GM19328 (cell line): ENCODE results near the gene SERPINB4.

Source experiments
- ATAC-seq: cut with Tn5 transposase; IDR thresholded peaks from one replicate; pipeline ENCODE4 v1.9.1; 2021; ENCODE audit warnings: mild to moderate bottlenecking, moderate library complexity; ENCODE audit not compliant: unreplicated experiment

SERPINB4 gene

GRCh38 chr18:63637703-63638102, 6.4 kb downstream of the SERPINB4 start:
- no peak for ATAC-seq

GRCh38 chr18:63627819-63628218, 16.2 kb downstream of the SERPINB4 start:
- no peak for ATAC-seq

DNA sequence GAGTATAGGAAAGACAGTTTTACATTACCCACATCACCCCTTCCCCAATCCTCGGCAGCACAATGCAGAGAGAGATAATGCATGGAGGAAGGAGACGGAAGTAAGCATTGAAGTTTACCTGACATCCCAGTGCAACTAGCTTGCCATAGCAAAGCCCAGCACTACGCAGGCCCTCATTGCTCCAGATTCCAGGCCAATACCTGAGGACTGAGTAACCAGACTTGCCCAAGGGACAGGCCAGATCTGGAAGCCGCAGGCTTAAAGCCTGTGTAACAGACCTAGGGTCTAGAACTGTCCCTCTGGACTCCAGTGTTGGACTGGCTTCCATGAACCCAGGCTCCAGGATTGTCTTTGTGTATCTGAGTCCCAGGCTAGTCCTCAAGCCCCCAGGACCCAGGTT, 17.6 kb downstream of the SERPINB4 start:
- ATAC-seq: no peak

GRCh38 chr18:63624863-63625262, 19.2 kb downstream of the SERPINB4 start:
- ATAC-seq: no peak

- no peak for ATAC-seq
Observed at GRCh38 chr18:63619661-63620060, 24.4 kb downstream of the SERPINB4 start.

DNA sequence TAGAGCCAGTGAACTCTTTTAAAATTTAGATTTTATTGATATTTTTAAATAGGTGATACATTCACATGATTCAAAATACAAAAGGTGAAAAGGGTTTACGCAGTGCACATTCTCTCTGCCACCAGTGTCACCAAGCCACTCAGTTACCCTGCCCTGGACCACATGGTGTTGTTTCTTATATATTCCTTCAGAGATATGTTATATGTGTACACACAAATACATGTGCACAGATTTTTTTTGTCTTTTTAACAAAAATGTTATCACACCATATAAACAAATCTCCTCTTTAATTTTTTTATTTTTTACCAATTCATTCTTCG, 26.2 kb downstream of the SERPINB4 start:
- no peak for ATAC-seq

- ATAC-seq: peak; percentile 76
Observed at GRCh38 chr18:63617049-63617914, 26.8 kb downstream of the SERPINB4 start.

GRCh38 chr18:63613420-63613819, 30.6 kb downstream of the SERPINB4 start:
- ATAC-seq: no peak

DNA sequence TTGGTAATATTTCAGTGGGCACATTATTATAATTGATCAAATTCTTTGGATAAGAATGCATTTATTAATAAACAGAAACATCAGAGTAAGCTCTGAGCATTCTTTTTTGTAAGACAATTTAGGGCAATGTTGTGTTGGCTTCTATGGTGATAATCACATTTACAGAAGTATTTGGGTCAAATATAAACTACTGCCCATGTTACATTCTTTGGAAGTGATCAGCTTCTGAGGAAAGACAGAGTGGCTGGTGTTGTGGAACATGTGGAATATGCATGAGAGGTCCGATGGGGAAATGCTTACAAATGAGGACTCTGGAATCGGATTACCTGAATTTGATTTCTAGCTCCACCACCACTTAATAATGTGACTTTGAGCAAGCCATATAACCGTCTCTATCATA, 37.5 kb downstream of the SERPINB4 start:
- ATAC-seq: no peak

DNA sequence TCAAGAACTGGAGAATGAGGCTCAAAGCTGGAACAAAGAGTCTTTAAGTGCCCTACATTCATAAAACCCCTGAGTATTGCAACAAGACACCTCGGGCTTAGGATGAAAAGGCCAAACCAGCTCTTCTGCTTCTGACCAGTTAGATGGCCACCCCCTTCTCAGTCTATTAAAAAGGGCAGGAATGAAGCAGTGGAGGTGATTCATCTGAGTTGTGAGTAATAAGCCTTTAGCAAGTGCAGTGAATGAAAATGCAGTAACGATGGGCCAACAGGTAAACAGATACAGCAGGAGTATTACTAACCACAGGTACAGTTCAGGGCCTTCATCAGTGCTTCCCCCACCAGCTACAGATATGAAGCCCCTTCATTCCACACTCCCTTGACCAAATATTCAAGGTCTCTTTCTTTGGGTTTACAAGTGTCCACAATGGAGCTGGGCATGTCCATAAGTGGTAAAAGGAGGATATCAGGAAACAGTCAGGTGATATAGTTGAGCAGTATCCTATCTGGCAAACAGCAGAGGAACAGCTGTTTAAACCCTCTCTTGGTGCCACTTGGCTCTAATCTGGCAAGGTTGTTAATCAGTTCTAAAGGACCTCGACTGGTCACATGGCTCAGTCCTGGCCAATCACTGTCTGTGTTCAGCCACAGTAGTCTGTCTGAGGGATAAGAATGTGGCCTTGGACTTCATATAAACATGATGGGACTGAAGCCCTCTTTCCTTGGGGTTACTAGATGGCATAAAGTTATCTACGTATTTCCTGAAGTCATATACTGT, 39.1 kb downstream of the SERPINB4 start:
- no peak for ATAC-seq

GRCh38 chr18:63603772-63604171, 40.3 kb downstream of the SERPINB4 start:
- ATAC-seq: peak; percentile 82

- no peak for ATAC-seq
Observed at GRCh38 chr18:63603355-63603754, 40.7 kb downstream of the SERPINB4 start.

DNA sequence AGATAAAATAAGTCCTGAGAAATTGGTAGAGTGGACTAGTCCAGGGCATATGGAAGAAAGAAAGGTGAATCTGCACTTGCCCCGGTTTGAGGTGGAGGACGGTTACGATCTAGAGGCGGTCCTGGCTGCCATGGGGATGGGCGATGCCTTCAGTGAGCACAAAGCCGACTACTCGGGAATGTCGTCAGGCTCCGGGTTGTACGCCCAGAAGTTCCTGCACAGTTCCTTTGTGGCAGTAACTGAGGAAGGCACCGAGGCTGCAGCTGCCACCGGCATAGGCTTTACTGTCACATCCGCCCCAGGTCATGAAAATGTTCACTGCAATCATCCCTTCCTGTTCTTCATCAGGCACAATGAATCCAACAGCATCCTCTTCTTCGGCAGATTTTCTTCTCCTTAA, 47.1 kb downstream of the SERPINB4 start:
- no peak for ATAC-seq

GRCh38 chr18:63592471-63592870, 51.6 kb downstream of the SERPINB4 start:
- ATAC-seq: no peak

DNA sequence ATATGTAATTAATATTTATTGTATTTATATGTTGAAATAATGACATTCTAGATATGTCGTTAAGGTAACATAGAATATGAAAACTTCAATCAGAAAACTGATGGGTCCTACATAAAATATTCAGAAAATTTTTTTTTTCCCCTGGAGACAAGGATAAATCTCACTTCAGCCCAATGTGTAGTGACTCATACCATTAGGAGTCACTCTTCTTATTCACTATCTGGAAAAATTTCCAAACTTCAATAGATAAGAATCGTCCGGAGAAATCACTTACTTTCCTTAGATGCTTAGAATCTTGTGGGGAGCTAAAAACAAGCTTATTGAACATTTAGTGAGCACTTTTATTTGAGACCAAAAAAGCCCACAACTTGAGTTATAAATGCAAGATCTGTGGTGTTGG, 52.3 kb downstream of the SERPINB4 start:
- no peak for ATAC-seq

- no peak for ATAC-seq
Observed at GRCh38 chr18:63590966-63591695, 52.9 kb downstream of the SERPINB4 start.

DNA sequence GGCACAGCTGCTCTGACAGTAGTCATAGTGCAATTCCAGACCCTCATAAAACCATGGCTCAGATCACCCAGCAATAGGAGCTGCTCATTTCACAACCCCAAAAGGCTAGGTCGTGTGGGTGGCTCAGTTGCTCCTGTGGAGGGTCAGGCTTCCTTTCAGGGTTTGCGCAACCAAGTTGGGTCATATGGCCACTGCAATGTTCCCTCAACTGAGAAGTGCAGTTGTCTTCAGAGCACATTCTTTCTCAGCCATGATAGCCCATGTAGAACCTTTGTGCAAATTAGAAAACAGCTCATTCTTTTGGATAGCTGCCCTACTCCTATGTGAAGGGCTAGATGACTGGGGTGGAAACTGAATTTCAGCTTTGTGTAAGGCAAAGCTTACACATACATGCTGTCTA, 53.7 kb downstream of the SERPINB4 start:
- no peak for ATAC-seq

GRCh38 chr18:63588909-63589308, 55.1 kb downstream of the SERPINB4 start:
- ATAC-seq: no peak
